C4-2B (cell line): ENCODE data around the gene ANKRD30BL.
"Not testable (repeated sequence)": the region's sequence is repeated elsewhere in the genome, so short reads cannot be mapped to it uniquely, and the experiment has no call there.

ENCODE experiments used
- H3K27ac ChIP-seq: fragments of 450-650 bp; 2 replicates; pipeline ENCODE4 v1.5.1; 2017
- TF ChIP-seq, protein P1 (sequence below): fragments of 450-650 bp; conservative IDR thresholded peaks from 2 replicates; pipeline ENCODE4 v1.5.1; 2017; ENCODE audit warnings: mild to moderate bottlenecking

The ANKRD30BL gene, protein sequence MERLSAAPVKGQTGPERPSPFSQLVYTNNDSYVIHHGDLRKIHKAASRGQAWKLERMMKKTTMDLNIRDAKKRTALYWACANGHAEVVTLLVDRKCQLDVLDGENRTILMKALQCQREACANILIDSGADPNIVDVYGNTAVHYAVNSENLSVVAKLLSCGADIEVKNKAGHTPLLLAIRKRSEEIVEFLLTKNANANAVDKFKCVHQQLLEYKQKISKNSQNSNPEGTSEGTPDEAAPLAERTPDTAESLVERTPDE

DNA sequence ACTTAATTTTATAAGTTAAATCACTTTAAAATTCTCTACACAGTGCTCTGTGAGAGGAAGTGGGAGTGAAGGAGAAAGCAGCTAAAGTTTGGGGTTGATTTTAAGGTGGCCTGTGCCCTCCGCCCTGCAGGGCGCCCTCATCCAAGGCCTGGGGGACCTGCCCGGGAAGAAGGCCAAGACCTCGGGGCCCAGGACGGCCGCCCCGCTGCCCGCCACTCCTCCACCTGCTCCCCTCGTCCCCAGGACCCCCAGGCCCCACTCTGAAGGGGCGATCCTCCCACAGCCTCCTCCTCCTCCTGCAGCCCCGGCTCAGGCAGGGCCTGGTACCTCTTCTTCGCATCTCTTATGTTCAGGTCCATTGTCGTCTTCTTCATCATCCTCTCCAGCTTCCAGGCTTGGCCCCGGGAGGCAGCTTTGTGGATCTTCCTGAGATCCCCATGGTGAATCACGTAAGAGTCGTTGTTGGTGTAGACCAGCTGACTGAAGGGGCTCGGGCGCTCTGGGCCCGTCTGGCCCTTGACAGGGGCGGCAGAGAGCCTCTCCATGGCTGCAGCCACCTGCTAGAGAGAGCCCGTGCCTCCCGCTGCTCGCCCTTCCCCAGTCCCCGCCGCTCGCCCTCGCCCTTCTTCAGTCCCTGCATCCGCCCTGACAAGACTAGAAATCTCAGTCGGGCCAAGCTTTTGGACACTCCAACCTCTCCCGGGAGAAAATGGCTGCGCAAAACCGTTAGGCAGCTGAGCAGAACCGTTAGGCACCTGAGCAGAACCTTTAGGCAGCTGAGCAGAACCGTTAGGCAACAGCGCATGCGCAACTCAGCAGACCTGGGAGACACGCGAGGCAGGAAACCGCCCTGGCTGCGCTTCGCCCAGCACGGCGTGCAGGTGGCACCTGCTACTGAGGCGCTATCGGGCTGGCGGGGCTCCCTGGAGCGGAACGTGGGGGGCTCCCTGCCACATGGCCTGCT lies at the start of gene ANKRD30BL:
Gene ANKRD30BL (minus strand): TSS at position 792 of the 964 bp plus-strand sequence. CDS start 247 bp downstream, at position 545.
- not testable (repeated sequence) for H3K27ac ChIP-seq

DNA sequence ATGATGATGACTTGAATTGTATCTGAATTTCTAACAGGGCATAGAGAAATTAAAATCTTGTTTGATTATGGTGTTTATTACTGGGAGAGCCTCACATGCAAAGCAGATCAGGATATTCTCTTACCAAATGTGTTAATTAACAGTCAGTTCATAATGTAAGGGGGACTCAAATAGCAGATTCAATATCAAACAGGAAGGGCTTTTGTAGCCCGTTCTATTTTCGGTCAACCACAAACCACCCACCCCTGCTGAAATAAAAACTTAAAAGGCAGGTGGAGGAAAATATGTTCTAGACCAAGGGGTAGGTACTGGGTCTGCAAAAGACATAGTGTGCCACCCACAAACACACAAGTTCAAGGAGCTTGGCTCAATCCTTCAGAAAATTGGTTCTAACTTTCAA lies 41.1 kb upstream of the ANKRD30BL start:
- not testable (repeated sequence) for H3K27ac ChIP-seq

DNA sequence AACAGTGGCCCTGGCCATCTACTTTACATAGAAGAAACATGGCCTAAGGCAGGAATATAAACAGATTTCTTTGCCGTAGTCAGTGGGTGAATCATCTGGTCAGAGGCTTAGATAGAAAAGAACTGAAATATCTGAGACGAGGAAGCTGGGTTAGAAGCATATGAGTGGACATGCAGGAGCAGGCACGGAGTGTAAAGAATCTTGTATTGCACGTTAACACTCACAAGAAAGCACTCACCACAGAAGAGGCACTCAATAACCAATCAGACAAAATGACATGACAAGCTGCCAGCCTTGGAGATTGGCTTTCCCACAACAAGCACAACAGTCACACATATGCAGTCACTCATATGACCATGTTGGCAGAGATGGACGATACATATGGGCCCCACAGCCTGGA lies 31.1 kb upstream of the ANKRD30BL start:
- H3K27ac ChIP-seq: not testable (repeated sequence)

DNA sequence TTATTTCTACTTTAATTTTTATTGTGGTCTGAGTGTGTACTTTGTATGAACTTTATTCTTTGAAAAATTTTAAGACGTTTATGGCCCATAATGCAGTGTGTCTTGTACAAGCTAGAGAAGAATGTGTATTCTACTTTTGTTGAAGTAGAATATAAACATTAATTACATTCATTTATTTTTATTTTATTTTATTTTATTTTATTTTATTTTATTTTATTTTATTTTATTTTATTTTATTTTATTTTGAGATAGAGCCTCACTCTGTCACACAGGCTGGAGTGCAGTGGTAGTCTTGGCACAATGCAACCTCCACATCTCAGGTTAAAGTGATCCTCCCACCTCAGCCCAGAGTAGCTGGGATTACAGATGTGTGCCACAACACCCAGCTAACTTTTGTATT lies 5.3 kb upstream of the ANKRD30BL start:
- H3K27ac ChIP-seq: not testable (repeated sequence)

DNA sequence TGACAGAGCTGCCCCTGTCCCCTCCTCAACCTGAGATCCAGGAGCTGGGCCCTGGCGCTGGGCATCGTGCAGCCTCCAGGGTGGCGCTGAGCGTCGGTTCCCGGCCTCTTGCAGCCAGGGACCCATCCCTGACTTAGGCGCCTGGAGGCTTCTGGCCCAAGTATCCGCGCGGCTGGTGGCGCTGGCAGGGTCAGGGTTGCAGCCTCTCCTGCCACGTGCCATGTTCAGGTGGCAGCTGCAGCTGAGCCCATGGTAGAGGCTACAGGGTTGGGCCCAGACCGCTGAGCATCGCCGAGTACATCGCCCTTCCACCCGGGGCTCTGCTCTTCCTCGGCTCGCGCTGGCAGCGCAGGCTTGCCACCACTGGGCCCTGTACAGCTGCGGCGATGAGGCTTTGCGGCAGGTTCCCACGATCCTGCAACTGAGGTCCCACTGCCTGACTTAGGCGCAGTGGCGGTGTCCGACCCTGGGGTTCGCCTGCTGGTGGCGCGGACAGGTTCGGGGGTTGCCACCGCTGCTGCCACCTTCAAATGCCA lies 441 bp upstream of the ANKRD30BL start:
- not testable (repeated sequence) for H3K27ac ChIP-seq

DNA sequence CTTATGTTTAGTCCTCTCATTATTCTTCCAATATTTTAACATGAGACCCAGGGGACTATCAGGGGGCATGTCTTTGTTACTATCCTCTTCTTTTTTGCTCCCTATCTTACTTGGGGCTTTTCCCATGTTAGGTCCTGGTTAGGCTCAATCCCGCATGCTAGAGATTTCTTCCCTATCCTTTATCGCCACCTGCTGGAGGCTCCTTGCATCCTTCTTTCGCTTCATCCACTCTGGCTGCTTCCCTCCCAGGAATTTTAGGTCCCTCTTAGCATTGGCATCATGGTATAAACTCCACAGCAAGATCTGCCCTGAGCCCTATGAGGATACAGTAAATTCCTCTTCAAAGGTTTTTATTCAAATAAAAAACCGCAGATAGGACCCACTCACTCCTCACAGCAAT lies 15.0 kb downstream of the ANKRD30BL start:
- H3K27ac ChIP-seq: not testable (repeated sequence)
- TF ChIP-seq, protein P1, sequence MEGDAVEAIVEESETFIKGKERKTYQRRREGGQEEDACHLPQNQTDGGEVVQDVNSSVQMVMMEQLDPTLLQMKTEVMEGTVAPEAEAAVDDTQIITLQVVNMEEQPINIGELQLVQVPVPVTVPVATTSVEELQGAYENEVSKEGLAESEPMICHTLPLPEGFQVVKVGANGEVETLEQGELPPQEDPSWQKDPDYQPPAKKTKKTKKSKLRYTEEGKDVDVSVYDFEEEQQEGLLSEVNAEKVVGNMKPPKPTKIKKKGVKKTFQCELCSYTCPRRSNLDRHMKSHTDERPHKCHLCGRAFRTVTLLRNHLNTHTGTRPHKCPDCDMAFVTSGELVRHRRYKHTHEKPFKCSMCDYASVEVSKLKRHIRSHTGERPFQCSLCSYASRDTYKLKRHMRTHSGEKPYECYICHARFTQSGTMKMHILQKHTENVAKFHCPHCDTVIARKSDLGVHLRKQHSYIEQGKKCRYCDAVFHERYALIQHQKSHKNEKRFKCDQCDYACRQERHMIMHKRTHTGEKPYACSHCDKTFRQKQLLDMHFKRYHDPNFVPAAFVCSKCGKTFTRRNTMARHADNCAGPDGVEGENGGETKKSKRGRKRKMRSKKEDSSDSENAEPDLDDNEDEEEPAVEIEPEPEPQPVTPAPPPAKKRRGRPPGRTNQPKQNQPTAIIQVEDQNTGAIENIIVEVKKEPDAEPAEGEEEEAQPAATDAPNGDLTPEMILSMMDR: peak; percentile 57
